WTC11 (cell line): ENCODE results near the gene ARPC5. TPM values are rescaled to one million over a fixed set of nuclear protein-coding genes. Genes with fewer than 3 reads are reported as not detected.

Source experiments
- total RNA-seq: library from RNA; stranded (reverse); gene quantifications from 3 replicates; pipeline ENCODE4 v1.2.3, GENCODE V29; 2021

Gene ARPC5
- total RNA-seq, 1 experiment from 2014 or later: 51.7 TPM

Other genes starting within 250 kb of the ARPC5 start
- gene NMNAT2, start 217.4 kb downstream of the ARPC5 start, total RNA-seq: 8.8 to 10.5 TPM (median 8.9 TPM) in 3 replicates
- 52.3 to 58.2 TPM (median 57.8 TPM) in 3 replicates for gene SMG7, start 163.3 kb downstream of the ARPC5 start, total RNA-seq
- 0.25 to 0.52 TPM (median 0.41 TPM) in 3 replicates for gene NCF2, start 45.3 kb downstream of the ARPC5 start, total RNA-seq
- gene APOBEC4, start 17.5 kb upstream of the ARPC5 start, total RNA-seq: not detected in 3 replicates
- 1.3 to 1.5 TPM (median 1.3 TPM) in 3 replicates for gene RGL1, start 169.3 kb upstream of the ARPC5 start, total RNA-seq